ENCODE results near the gene MS4A7.
A peak's percentile ranks its signal among the peaks of the same experiment; 100 is the strongest.
"Not testable (repeated sequence)": the region's sequence is repeated elsewhere in the genome, so short reads cannot be mapped to it uniquely, and the experiment has no call there.

The MS4A7 gene

GRCh38 chr11:60378354-60378753 lies at the start of gene MS4A7:
MS4A7 (plus strand) TSS chr11:60378532; CDS start chr11:60383142, 4,610 bp downstream.
- no peak for DNase-seq (ENCODE audit: low spot score)

- no peak for DNase-seq (ENCODE audit: low spot score)
Observed at GRCh38 chr11:60332846-60333245, 45.5 kb upstream of the MS4A7 start.

- peak; percentile 40 for DNase-seq (ENCODE audit: low spot score)
Observed at GRCh38 chr11:60334005-60334620, 44.2 kb upstream of the MS4A7 start.

- DNase-seq (ENCODE audit: low spot score), result no peak
Observed at GRCh38 chr11:60336767-60337391, 41.5 kb upstream of the MS4A7 start.

- no peak for DNase-seq (ENCODE audit: low spot score)
Observed at GRCh38 chr11:60338053-60338452, 40.3 kb upstream of the MS4A7 start.

- DNase-seq (ENCODE audit: low spot score), result no peak
Observed at GRCh38 chr11:60339356-60339755, 39.0 kb upstream of the MS4A7 start.

GRCh38 chr11:60343094-60343704 lies 35.1 kb upstream of the MS4A7 start:
- DNase-seq (ENCODE audit: low spot score), result peak; percentile 18

GRCh38 chr11:60344146-60344545 lies 34.2 kb upstream of the MS4A7 start:
- DNase-seq (ENCODE audit: low spot score), result no peak

- no peak for DNase-seq (ENCODE audit: low spot score)
Observed at GRCh38 chr11:60345489-60345888, 32.8 kb upstream of the MS4A7 start.

GRCh38 chr11:60347084-60347797 lies 31.1 kb upstream of the MS4A7 start:
- no peak for DNase-seq (ENCODE audit: low spot score)

- no peak for DNase-seq (ENCODE audit: low spot score)
Observed at GRCh38 chr11:60348116-60348515, 30.2 kb upstream of the MS4A7 start.

- no peak for DNase-seq (ENCODE audit: low spot score)
Observed at GRCh38 chr11:60349990-60350389, 28.3 kb upstream of the MS4A7 start.

GRCh38 chr11:60357771-60358170 lies 20.6 kb upstream of the MS4A7 start:
- no peak for DNase-seq (ENCODE audit: low spot score)

GRCh38 chr11:60360621-60361020 lies 17.7 kb upstream of the MS4A7 start:
- DNase-seq (ENCODE audit: low spot score), result no peak

- DNase-seq (ENCODE audit: low spot score), result no peak
Observed at GRCh38 chr11:60362241-60362640, 16.1 kb upstream of the MS4A7 start.

GRCh38 chr11:60363542-60364470 lies 14.5 kb upstream of the MS4A7 start:
- peak; percentile 44 for DNase-seq (ENCODE audit: low spot score)

- not testable (repeated sequence) for DNase-seq (ENCODE audit: low spot score)
Observed at GRCh38 chr11:60366262-60366904, 11.9 kb upstream of the MS4A7 start.

GRCh38 chr11:60367009-60367408 lies 11.3 kb upstream of the MS4A7 start:
- DNase-seq (ENCODE audit: low spot score), result no peak

- no peak for DNase-seq (ENCODE audit: low spot score)
Observed at GRCh38 chr11:60367896-60368295, 10.4 kb upstream of the MS4A7 start.

- DNase-seq (ENCODE audit: low spot score), result no peak
Observed at GRCh38 chr11:60370252-60370810, 8.0 kb upstream of the MS4A7 start.

- no peak for DNase-seq (ENCODE audit: low spot score)
Observed at GRCh38 chr11:60370811-60371298, 7.5 kb upstream of the MS4A7 start.
